Keratinocyte (primary cell): Measurements from ENCODE around the gene RHOT1. TPM values are rescaled to one million over a fixed set of nuclear protein-coding genes. Genes with fewer than 3 reads are reported as not detected.
"Not testable (repeated sequence)": the region's sequence is repeated elsewhere in the genome, so short reads cannot be mapped to it uniquely, and the experiment has no call there.

Experiments
- DNase-seq: peaks from one replicate; pipeline ENCODE4 v3.0.0-alpha.2; 2011; ENCODE audit warnings: low read depth, missing footprints, low spot score
- FAIRE-seq: peaks from 2 replicates; lab custom pipeline; 2011; peaks lifted over from hg19 to GRCh38; lab: Jason Lieb, UNC
- H2AFZ ChIP-seq: 2 replicates; pipeline ENCODE4 v1.6.0; 2012; ENCODE audit warnings: low read length, control low read depth, inconsistent platforms; ENCODE audit not compliant: control insufficient read depth
- H3K27ac ChIP-seq: 2 replicates; pipeline ENCODE4 v1.5.1; 2011; ENCODE audit warnings: low read length; ENCODE audit not compliant: control insufficient read depth, insufficient read depth
- H3K27me3 ChIP-seq: 3 replicates; pipeline ENCODE4 v1.6.0; 2011; ENCODE audit warnings: low read length; ENCODE audit not compliant: control insufficient read depth, insufficient read depth; ENCODE audit errors: extremely low read depth
- H3K36me3 ChIP-seq, 2 experiments: 2 replicates in 1 of 2; 3 replicates in 1 of 2; pipeline ENCODE4 v1.5.1; 2011; ENCODE audit warnings: low read length in 2 of 2, mild to moderate bottlenecking in 1 of 2; ENCODE audit not compliant: control insufficient read depth in 2 of 2, insufficient read depth in 2 of 2; ENCODE audit errors: extremely low read depth in 1 of 2
- H3K4me1 ChIP-seq: 3 replicates; pipeline ENCODE4 v1.5.1; 2011; ENCODE audit warnings: low read length; ENCODE audit not compliant: control insufficient read depth, insufficient read depth; ENCODE audit errors: extremely low read depth
- H3K4me2 ChIP-seq: 3 replicates; pipeline ENCODE4 v1.6.0; 2011; ENCODE audit warnings: low read depth, low read length; ENCODE audit not compliant: control insufficient read depth, insufficient read depth; ENCODE audit errors: extremely low read depth
- H3K4me3 ChIP-seq, 3 experiments: fragments of 200-600 bp in 1 of 3; sonication (generic) in 1 of 3; 2 replicates in 2 of 3; 3 replicates in 1 of 3; pipeline ENCODE4 v1.5.1; 2011 to 2016; ENCODE audit warnings: low read length in 3 of 3, mild to moderate bottlenecking in 3 of 3, control low read depth in 2 of 3, inconsistent platforms in 1 of 3, low read depth in 1 of 3, mixed read lengths in 1 of 3, mixed run types in 1 of 3, moderate library complexity in 1 of 3; ENCODE audit not compliant: control insufficient read depth in 2 of 3, insufficient read depth in 2 of 3; ENCODE audit errors: extremely low read depth in 1 of 3
- H3K79me2 ChIP-seq: 2 replicates; pipeline ENCODE4 v1.6.0; 2012; ENCODE audit warnings: low read length; ENCODE audit not compliant: control insufficient read depth, insufficient read depth
- H3K9ac ChIP-seq: 3 replicates; pipeline ENCODE4 v1.6.0; 2011; ENCODE audit warnings: low read length; ENCODE audit not compliant: control insufficient read depth, insufficient read depth; ENCODE audit errors: extremely low read depth
- H3K9me1 ChIP-seq: 3 replicates; pipeline ENCODE4 v1.6.0; 2011; ENCODE audit warnings: low read length; ENCODE audit not compliant: control insufficient read depth, insufficient read depth; ENCODE audit errors: extremely low read depth
- H3K9me3 ChIP-seq: 2 replicates; pipeline ENCODE4 v1.5.1; 2012; ENCODE audit warnings: low read depth, low read length; ENCODE audit not compliant: control insufficient read depth
- H4K20me1 ChIP-seq: 3 replicates; pipeline ENCODE4 v1.6.0; 2011; ENCODE audit warnings: low read length; ENCODE audit not compliant: control insufficient read depth, insufficient read depth; ENCODE audit errors: extremely low read depth
- CTCF ChIP-seq, 3 experiments: IDR thresholded peaks in 1 of 3; conservative IDR thresholded peaks in 1 of 3; optimal IDR thresholded peaks in 1 of 3; 2 replicates in 2 of 3; 3 replicates in 1 of 3; pipeline versions ENCODE3 to v1.5.1; 2011; ENCODE audit warnings: low read length in 3 of 3, mild to moderate bottlenecking in 3 of 3, moderate library complexity in 2 of 3, control low read depth in 1 of 3, inconsistent platforms in 1 of 3; ENCODE audit not compliant: insufficient read depth in 2 of 3; ENCODE audit errors: extremely low read depth in 1 of 3
- EZH2 ChIP-seq: IDR thresholded peaks from one replicate; pipeline ENCODE4 v1.6.1; 2012; ENCODE audit warnings: inconsistent platforms, mild to moderate bottlenecking, low read length, moderate library complexity
- dilution Hi-C: fragments of 300-500 bp; cut with MboI; formaldehyde crosslinking; loops from one replicate; pipeline ENCODE4 v1.7.0; 2020; ENCODE audit warnings: low sequenced_read_pairs; ENCODE audit not compliant: extremely low pct_ligation_motif_present
- polyA plus RNA-seq, 5 experiments: library from polyadenylated mRNA; depleted of rRNA in 3 of 5; stranded (reverse) in 3 of 5; stranded (forward) in 1 of 5; unstranded in 1 of 5; fragments of >200 nt; gene quantifications; 1 replicate in 1 of 5; 2 replicates in 3 of 5; 3 replicates in 1 of 5; pipeline versions ENCODE4 v1.2.1 to v1.2.3, GENCODE V29; 2011 to 2012; ENCODE audit warnings: missing spikeins in 2 of 5, low read depth in 1 of 5, low replicate concordance in 1 of 5

The RHOT1 gene
- polyA plus RNA-seq, 1 donor (not counting 4 experiments of a cell fraction or from before 2014, with no cell fraction given): 50.4 TPM

- H3K4me2 ChIP-seq, dilution Hi-C loops: not testable (repeated sequence)
Measured at GRCh38 chr17:32180262-32180661, 38.0 kb downstream of the RHOT1 start.

GRCh38 chr17:32185875-32186274, 43.6 kb downstream of the RHOT1 start:
- TF ChIP-seq EZH2 (no peak), CTCF (optimal IDR thresholded peaks at IDR 0.05 in 1 of 3, IDR thresholded peaks at IDR 0.05 in 1 of 3, conservative IDR thresholded peaks at IDR 0.05 in 1 of 3; ENCODE audit: extremely low read depth in 1 of 3, insufficient read depth in 2 of 3, low read length in 3 of 3) (no peak)
- Histone ChIP-seq H3K36me3 (peaks cover under 1 to 2% of the 10 kb centered on the region in 2 experiments), H3K4me1 (no peaks in the 10 kb centered on the region), H3K27me3 (no peaks in the 10 kb centered on the region), H3K27ac (no peak overlapping the region), H3K9ac (no peak overlapping the region), H2AFZ (no peak overlapping the region), H4K20me1 (no peaks in the 10 kb centered on the region), H3K79me2 (no peaks in the 10 kb centered on the region), H3K9me3 (no peaks in the 10 kb centered on the region), H3K4me3 (no peak overlapping the region), H3K4me2 (no peak overlapping the region), H3K9me1 (no peaks in the 10 kb centered on the region)
- dilution Hi-C loops: no loop called here
- no peak for FAIRE-seq
- no peak for DNase-seq

More at GRCh38 chr17:32180262-32180661, 38.0 kb downstream of the RHOT1 start:
- not testable (repeated sequence) for H3K9me3 ChIP-seq, H3K27ac ChIP-seq, H3K9me1 ChIP-seq, H2AFZ ChIP-seq, FAIRE-seq, H3K36me3 ChIP-seq, H4K20me1 ChIP-seq, H3K79me2 ChIP-seq, H3K4me3 ChIP-seq, H3K27me3 ChIP-seq, H3K9ac ChIP-seq, DNase-seq, H3K4me1 ChIP-seq

- no peaks in the 10 kb centered on the region for H3K27me3 ChIP-seq
- no peaks in the 10 kb centered on the region for H3K9me1 ChIP-seq
- dilution Hi-C loops: no loop called here
- H4K20me1 ChIP-seq: no peaks in the 10 kb centered on the region
- TF ChIP-seq CTCF (optimal IDR thresholded peaks at IDR 0.05 in 1 of 3, IDR thresholded peaks at IDR 0.05 in 1 of 3, conservative IDR thresholded peaks at IDR 0.05 in 1 of 3; ENCODE audit: extremely low read depth in 1 of 3, insufficient read depth in 2 of 3, low read length in 3 of 3): no peak
- TF ChIP-seq EZH2: no peak
- H3K79me2 ChIP-seq: no peaks in the 10 kb centered on the region
- H3K4me3 ChIP-seq: no peak overlapping the region
- no peak overlapping the region for H2AFZ ChIP-seq
- FAIRE-seq: no peak
- no peaks in the 10 kb centered on the region for H3K36me3 ChIP-seq
- no peak for DNase-seq
- no peaks in the 10 kb centered on the region for H3K9me3 ChIP-seq
- H3K27ac ChIP-seq: no peak overlapping the region
- no peak overlapping the region for H3K9ac ChIP-seq
- peaks cover 5% of the 10 kb centered on the region for H3K4me1 ChIP-seq
- no peak overlapping the region for H3K4me2 ChIP-seq
Measured at GRCh38 chr17:32187271-32187670, 45.0 kb downstream of the RHOT1 start.
